HepG2 (cell line): Measurements from ENCODE around the gene PALS1. TPM values are rescaled to one million over a fixed set of nuclear protein-coding genes. Genes with fewer than 3 reads are reported as not detected.

Source experiments
- ATAC-seq: fragments of 200-7000 bp; cut with Tn5 transposase; 3 replicates; pipeline ENCODE4 v1.9.1; 2020; ENCODE audit warnings: mild to moderate bottlenecking, moderate library complexity
- BruUV-seq: library from RNA; stranded (reverse); fragments of 400-500 nt; replicated peaks from 2 replicates; lab custom pipeline; 2021; lab: Mats Ljungman, UMichigan
- CTCF ChIA-PET: fragments of 300-600 bp; formaldehyde crosslinking; extraction: SDS; loops from one replicate; lab custom pipeline; 2021; ENCODE audit warnings: low total read pairs, inconsistent platforms, low intra/inter-chr PET ratio; lab: Yijun Ruan, JAX
- POLR2A ChIA-PET: fragments of 350-600 bp; sonication (Branson Sonifier 250); formaldehyde crosslinking; loops from one replicate; lab custom pipeline; 2020; ENCODE audit warnings: antibody characterized with exemption, inconsistent platforms; lab: Yijun Ruan, JAX
- DNase-seq: peaks from one replicate; pipeline ENCODE4 v3.0.0-alpha.2; 2015; ENCODE audit warnings: low spot score
- FAIRE-seq: peaks from 3 replicates; lab custom pipeline; 2011; peaks lifted over from hg19 to GRCh38; lab: Jason Lieb, UNC
- H2AFZ ChIP-seq: one replicate; pipeline ENCODE4 v1.6.1; 2011; ENCODE audit warnings: low read length, inconsistent platforms
- H3K27ac ChIP-seq: fragments of 300-600 bp; 3 replicates; pipeline ENCODE4 v1.8.0; 2011; ENCODE audit warnings: mixed run types, mild to moderate bottlenecking, mixed read lengths, low read length, inconsistent platforms; ENCODE audit not compliant: insufficient read depth; ENCODE audit errors: extremely low read length
- H3K27me3 ChIP-seq, 2 experiments: fragments of 200-600 bp in 1 of 2; 2 replicates in 1 of 2; 3 replicates in 1 of 2; pipeline versions ENCODE4 v1.6.0 to v1.8.0; 2011; ENCODE audit warnings: low read length in 2 of 2, mild to moderate bottlenecking in 2 of 2, moderate library complexity in 2 of 2, inconsistent platforms in 1 of 2; ENCODE audit not compliant: insufficient read depth in 2 of 2, control insufficient read depth in 1 of 2
- H3K36me3 ChIP-seq, 2 experiments: fragments of 200-600 bp in 1 of 2; replicated peaks in 1 of 2; 2 replicates in 1 of 2; 3 replicates in 1 of 2; pipeline versions ENCODE4 v1.5.1 to v1.8.0; 2011; ENCODE audit warnings: low read length in 2 of 2, inconsistent platforms in 1 of 2; ENCODE audit not compliant: insufficient read depth in 2 of 2, control insufficient read depth in 1 of 2
- H3K4me1 ChIP-seq: 2 replicates; pipeline ENCODE4 v1.5.1; 2012; ENCODE audit warnings: low read length, inconsistent platforms; ENCODE audit not compliant: insufficient read depth
- H3K4me2 ChIP-seq: 2 replicates; pipeline ENCODE4 v1.6.0; 2011; ENCODE audit warnings: low read depth, low read length, inconsistent platforms
- H3K4me3 ChIP-seq, 3 experiments: fragments of 200-600 bp in 1 of 3; sonication (generic), shearing (Covaris generic) in 1 of 3; replicated peaks in 1 of 3; 2 replicates each; pipeline ENCODE4 v1.5.1; 2011 to 2016; ENCODE audit warnings: low read length in 3 of 3, inconsistent platforms in 2 of 3, low read depth in 2 of 3, mild to moderate bottlenecking in 2 of 3, control low read depth in 1 of 3, mixed read lengths in 1 of 3; ENCODE audit not compliant: insufficient read depth in 1 of 3
- H3K79me2 ChIP-seq: one replicate; pipeline ENCODE4 v1.6.1; 2011; ENCODE audit warnings: low read length, inconsistent platforms; ENCODE audit not compliant: insufficient read depth
- H3K9ac ChIP-seq: 2 replicates; pipeline ENCODE4 v1.6.0; 2011; ENCODE audit warnings: mild to moderate bottlenecking, low read depth, low read length, inconsistent platforms; ENCODE audit not compliant: insufficient read depth
- H3K9me3 ChIP-seq: 2 replicates; pipeline ENCODE4 v1.5.1; 2012; ENCODE audit warnings: mild to moderate bottlenecking, low read length
- H4K20me1 ChIP-seq: 2 replicates; pipeline ENCODE4 v1.6.0; 2011; ENCODE audit warnings: inconsistent platforms, mild to moderate bottlenecking, low read length, moderate library complexity; ENCODE audit not compliant: insufficient read depth
- CEBPG ChIP-seq: IDR thresholded peaks from 2 replicates; pipeline ENCODE4 v1.6.1; 2016
- HCFC1 ChIP-seq: fragments of 150-350 bp; IDR thresholded peaks from 2 replicates; pipeline ENCODE4 v1.6.1; 2014; ENCODE audit warnings: low read depth, low read length
- HDAC6 ChIP-seq: fragments of 200-600 bp; sonication (generic); IDR thresholded peaks from 2 replicates; pipeline ENCODE4 v1.7.0; 2017; ENCODE audit warnings: mild to moderate bottlenecking, antibody characterized with exemption, low read length, low read depth
- HNF1B ChIP-seq: sonication (generic); formaldehyde crosslinking; IDR thresholded peaks from 2 replicates; pipeline ENCODE4 v1.5.1; 2020; ENCODE audit warnings: mild to moderate bottlenecking, moderate library complexity, missing genetic modification reagents
- IRF2 ChIP-seq: IDR thresholded peaks from 2 replicates; pipeline ENCODE4 v1.6.1; 2018; ENCODE audit warnings: missing genetic modification reagents, missing compliant biosample characterization
- JARID2 ChIP-seq: sonication (generic); formaldehyde crosslinking; IDR thresholded peaks from 2 replicates; pipeline ENCODE4 v1.8.1; 2023; ENCODE audit warnings: missing genetic modification reagents, inconsistent platforms; ENCODE audit not compliant: insufficient replicate concordance
- MLX ChIP-seq: IDR thresholded peaks from 2 replicates; pipeline ENCODE4 v1.6.1; 2016
- TGIF2 ChIP-seq: IDR thresholded peaks from 2 replicates; pipeline ENCODE4 v1.6.1; 2016; ENCODE audit warnings: control low read depth, missing compliant biosample characterization
- ZBTB1 ChIP-seq: sonication (generic); formaldehyde crosslinking; IDR thresholded peaks from 2 replicates; pipeline ENCODE4 v1.4.0; 2020; ENCODE audit warnings: missing genetic modification reagents, borderline replicate concordance
- ZBTB49 ChIP-seq: sonication (generic); formaldehyde crosslinking; IDR thresholded peaks from 2 replicates; pipeline ENCODE4 v1.4.0; 2020; ENCODE audit warnings: missing genetic modification reagents, borderline replicate concordance
- ZFAT ChIP-seq: sonication (generic); formaldehyde crosslinking; conservative IDR thresholded peaks from 2 replicates; pipeline ENCODE4 v1.8.1; 2023; ENCODE audit warnings: missing genetic modification reagents, inconsistent platforms
- ZNF160 ChIP-seq: sonication (generic); formaldehyde crosslinking; IDR thresholded peaks from 2 replicates; pipeline ENCODE4 v1.8.0; 2022; ENCODE audit warnings: mild to moderate bottlenecking, inconsistent platforms, missing genetic modification reagents
- ZNF230 ChIP-seq: sonication (generic); formaldehyde crosslinking; IDR thresholded peaks from 2 replicates; pipeline ENCODE4 v1.4.0; 2020; ENCODE audit warnings: mild to moderate bottlenecking, missing genetic modification reagents
- ZNF343 ChIP-seq: sonication (generic); formaldehyde crosslinking; IDR thresholded peaks from 2 replicates; pipeline ENCODE4 v1.4.0; 2020; ENCODE audit warnings: mild to moderate bottlenecking, missing genetic modification reagents
- ZNF354B ChIP-seq: sonication (generic); formaldehyde crosslinking; IDR thresholded peaks from 2 replicates; pipeline ENCODE4 v1.8.0; 2022; ENCODE audit warnings: mild to moderate bottlenecking, missing genetic modification reagents
- ZNF460 ChIP-seq: sonication (generic); formaldehyde crosslinking; IDR thresholded peaks from 2 replicates; pipeline ENCODE4 v1.5.1; 2020; ENCODE audit warnings: missing genetic modification reagents, mild to moderate bottlenecking, borderline replicate concordance
- ZNF546 ChIP-seq: sonication (generic); formaldehyde crosslinking; conservative IDR thresholded peaks from 2 replicates; pipeline ENCODE4 v1.8.1; 2023; ENCODE audit warnings: mild to moderate bottlenecking, missing genetic modification reagents
- ZNF878 ChIP-seq: sonication (generic); formaldehyde crosslinking; IDR thresholded peaks from 2 replicates; pipeline ENCODE4 v1.8.1; 2023; ENCODE audit warnings: mild to moderate bottlenecking, missing genetic modification reagents, moderate library complexity
- WGBS: methylation state at CpG from one replicate; pipeline ENCODE4 v1.1.6; 2017; ENCODE audit warnings: low lambda C conversion rate; 5-methylcytosine and 5-hydroxymethylcytosine counted together
- in situ Hi-C: cut with HindIII; loops from 2 replicates; pipeline ENCODE4 v1.10.0; 2017; ENCODE audit warnings: low pct_unique_long_range_greater_than_20kb; ENCODE audit not compliant: extremely low pct_ligation_motif_present
- intact Hi-C: fragments of 100-400 bp; cut with micrococcal nuclease; formaldehyde crosslinking; loops from one replicate; pipeline ENCODE4 v1.10.0; 2022; ENCODE audit not compliant: unreplicated experiment
- polyA plus RNA-seq, 8 experiments: library from polyadenylated mRNA; depleted of rRNA in 3 of 8; stranded (reverse) in 7 of 8; unstranded in 1 of 8; fragments of >200 nt; fragmentation: Illumina TruSeq in 4 of 8; extraction: Trizol in 4 of 8; gene quantifications; 2 replicates each; pipeline versions ENCODE4 v1.2.1 to v1.2.3, GENCODE V29; 2011 to 2016; ENCODE audit warnings: low read depth in 4 of 8, missing spikeins in 1 of 8, mixed read lengths in 1 of 8; ENCODE audit not compliant: insufficient read depth in 1 of 8
- total RNA-seq, 5 experiments: library from RNA; depleted of rRNA; stranded (reverse); fragments of >200 nt; fragmentation: Illumina TruSeq; extraction: Trizol; gene quantifications; 2 replicates each; pipeline ENCODE4 v1.2.3, GENCODE V29; 2016; ENCODE audit warnings: low read depth in 1 of 5

The PALS1 gene
- total and polyA plus RNA-seq, 2 of the 13 experiments (the other 11 are each of a cell fraction or from before 2014, with no cell fraction given) = 8.8 to 20.0 TPM

GRCh38 chr14:67280506-67280905, 39.3 kb downstream of the PALS1 start:
- 91% methylated on average over 2 of the region's 2 CpGs for WGBS
- ATAC-seq = no peak
- no peak for FAIRE-seq

More at GRCh38 chr14:67280506-67280905, 39.3 kb downstream of the PALS1 start:
- in situ Hi-C loops (loop anchor here (5.0 kb wide), 1 partner anchor 113 kb away; no protein-coding TSS in a partner anchor), intact Hi-C loops (no loop called here)
- peaks cover 9% of the 10 kb centered on the region for H3K79me2 ChIP-seq
- DNase-seq = no peak
- H3K4me1 ChIP-seq = no peaks in the 10 kb centered on the region
- no TSS peak for BruUV-seq
- H3K36me3 ChIP-seq = peaks cover 3 to 9% of the 10 kb centered on the region in 2 experiments; a peak in 2 of 5 replicates
- H3K27me3 ChIP-seq = no peaks in the 10 kb centered on the region
- no peak overlapping the region for H2AFZ ChIP-seq
- POLR2A ChIA-PET = no interaction called here
- no peaks in the 10 kb centered on the region for H3K9me3 ChIP-seq
- CTCF ChIA-PET = no interaction called here
- no peak overlapping the region for H3K9ac ChIP-seq
- no peak overlapping the region for H3K4me3 ChIP-seq
- no peak overlapping the region for H3K4me2 ChIP-seq
- no peaks in the 10 kb centered on the region for H4K20me1 ChIP-seq
- H3K27ac ChIP-seq = no peak overlapping the region
- no peak for TF ChIP-seq ZNF354B (CRISPR knock-in tag)
- TF ChIP-seq ZFAT (CRISPR knock-in tag) = no peak
- no peak for TF ChIP-seq TGIF2 (CRISPR knock-in tag)
- no peak for TF ChIP-seq JARID2 (CRISPR knock-in tag)
- TF ChIP-seq HCFC1 = no peak
- TF ChIP-seq ZNF230 (CRISPR knock-in tag) = no peak
- TF ChIP-seq ZNF343 (CRISPR knock-in tag) = no peak
- TF ChIP-seq ZNF160 = no peak
- TF ChIP-seq HDAC6 = no peak
- TF ChIP-seq ZNF546 = no peak
- no peak for TF ChIP-seq CEBPG
- no peak for TF ChIP-seq MLX
- no peak for TF ChIP-seq ZNF878 (CRISPR knock-in tag)
- no peak for TF ChIP-seq ZNF460
- no peak for TF ChIP-seq IRF2 (CRISPR knock-in tag)
- TF ChIP-seq ZBTB1 = no peak
- no peak for TF ChIP-seq HNF1B (CRISPR knock-in tag)
- TF ChIP-seq ZBTB49 = no peak
